Erythroblast (primary cell): ENCODE data around the gene VASH1.
A peak's percentile ranks its signal among the peaks of the same experiment; 100 is the strongest.

Experiments
- DNase-seq, 2 experiments: peaks; one replicate each; lab custom pipeline; 2025; lab: John Stamatoyannopoulos, UW
- GATA1 ChIP-seq: IDR thresholded peaks from 2 replicates; pipeline ENCODE4 v1.6.1; 2011; ENCODE audit warnings: low read depth, mild to moderate bottlenecking, control low read depth, low read length, moderate library complexity
- POLR2A ChIP-seq: IDR thresholded peaks from 2 replicates; pipeline ENCODE4 v1.6.1; 2011; ENCODE audit warnings: mild to moderate bottlenecking, low read length

VASH1 gene

DNA sequence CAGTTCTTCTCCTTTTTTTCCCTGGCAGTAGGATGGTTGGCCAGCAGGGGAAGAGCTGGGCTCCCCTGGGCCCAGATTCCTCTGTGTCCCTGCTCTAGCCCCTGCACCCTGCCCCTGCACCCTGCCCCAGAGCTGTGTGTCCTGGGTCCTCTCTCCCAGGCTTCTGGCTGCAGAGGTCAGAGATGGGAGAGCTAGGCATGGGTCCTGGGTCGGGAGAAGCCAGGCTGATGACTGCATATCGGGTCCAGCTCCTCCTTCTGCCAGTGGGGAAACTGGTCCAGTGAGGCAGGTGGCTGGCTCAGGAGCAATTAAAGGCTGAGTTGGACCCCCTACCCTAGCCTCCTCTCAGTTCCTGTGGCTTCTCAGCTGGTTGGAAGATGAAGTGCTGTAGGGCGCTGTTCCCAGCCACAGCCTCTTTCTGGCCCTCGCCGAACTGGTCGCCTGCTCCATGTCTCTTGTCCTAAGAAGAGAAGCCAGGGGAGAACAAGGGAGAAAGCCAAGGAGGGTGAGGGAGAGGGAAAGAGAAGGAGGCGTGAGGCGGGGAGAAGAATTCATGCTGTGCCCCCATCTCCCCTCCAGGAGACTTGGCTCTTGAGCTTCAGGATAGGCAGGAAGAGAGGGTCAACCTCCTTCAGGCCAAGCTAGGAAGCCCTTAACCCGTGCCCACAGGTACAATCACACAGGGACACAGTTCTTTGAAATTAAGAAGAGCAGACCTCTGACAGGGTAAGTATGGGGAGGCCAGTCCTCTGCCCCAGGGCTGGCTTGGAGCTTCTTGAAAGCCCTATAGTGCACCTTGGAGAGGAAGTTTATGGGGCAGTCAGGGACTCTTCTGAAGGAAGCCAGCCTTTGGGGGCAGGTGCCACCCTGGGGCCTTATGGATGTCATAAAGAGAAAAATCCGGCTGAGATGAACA, 9.5 kb downstream of the VASH1 start:
- TF ChIP-seq POLR2A (no peak), GATA1 (no peak)
- DNase-seq = no peak

DNA sequence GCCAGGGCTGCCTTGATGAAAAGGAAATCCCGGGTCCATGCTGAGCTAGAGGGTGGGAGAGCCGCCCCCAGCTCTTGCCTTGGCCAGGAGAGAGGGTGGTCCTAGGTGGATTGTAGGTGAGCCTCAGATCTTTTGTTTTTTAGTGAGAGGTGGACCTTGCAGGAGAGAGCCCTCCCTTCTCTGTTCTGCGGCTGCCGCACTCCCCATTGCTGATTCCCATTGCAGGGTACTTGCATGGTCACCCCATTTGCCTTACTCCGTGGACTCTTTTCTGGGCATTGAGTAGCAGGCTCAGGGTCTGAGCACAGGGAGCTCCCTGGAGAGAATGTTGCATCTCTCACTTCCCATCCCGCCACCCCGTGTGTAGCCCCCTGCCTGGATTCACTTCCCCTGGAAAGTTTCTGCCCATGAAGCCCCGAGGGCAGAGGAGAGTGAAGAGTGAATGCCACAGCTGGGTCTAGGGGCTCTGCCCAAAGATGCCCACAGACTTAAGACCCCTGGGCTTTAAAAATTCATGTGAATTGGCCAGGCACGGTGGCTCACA, 10.2 kb downstream of the VASH1 start:
- TF ChIP-seq GATA1 = no peak
- no peak for TF ChIP-seq POLR2A
- DNase-seq = no peak

- no peak for DNase-seq
- TF ChIP-seq POLR2A (no peak), GATA1 (no peak)
Measured at GRCh38 chr14:76772300-76773187, 11.3 kb downstream of the VASH1 start.

DNA sequence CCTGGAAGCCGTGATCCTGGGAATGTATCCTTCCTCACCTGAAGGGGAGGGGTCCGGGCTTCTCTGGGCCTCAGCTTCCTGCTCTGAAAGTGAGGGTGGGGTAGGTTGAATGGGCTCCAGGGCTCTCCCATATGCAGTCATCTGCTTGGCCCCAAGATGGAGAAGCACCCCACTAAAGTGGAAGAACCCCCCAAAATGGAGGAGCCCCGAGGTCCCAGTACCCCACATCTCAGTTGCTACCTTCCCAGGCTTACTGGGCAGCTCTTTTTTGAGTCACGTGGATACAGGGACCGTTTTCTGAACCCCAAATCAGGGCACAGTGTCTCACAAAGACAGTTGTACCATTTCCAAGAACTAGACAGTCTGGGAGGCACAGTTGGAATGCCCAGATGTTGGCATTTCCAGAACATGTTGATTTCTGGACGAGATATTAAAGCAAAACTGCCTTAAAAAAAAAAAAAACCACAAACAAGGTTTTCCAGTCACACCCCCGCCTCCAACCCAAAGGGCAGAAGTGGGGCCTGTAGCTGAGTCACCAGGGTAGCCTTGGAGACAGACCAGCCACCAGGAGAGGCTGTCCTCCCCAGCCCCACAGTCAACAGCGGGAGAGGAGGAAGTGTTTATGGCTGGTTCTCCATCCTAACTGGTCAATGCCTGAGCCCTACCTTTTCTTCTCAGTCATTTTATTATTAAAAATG, 12.1 kb downstream of the VASH1 start:
- TF ChIP-seq GATA1 (no peak), POLR2A (no peak)
- DNase-seq = peak; percentile 32 to 56

GRCh38 chr14:76773956-76774820, 12.9 kb downstream of the VASH1 start:
- DNase-seq = no peak
- TF ChIP-seq GATA1 (no peak), POLR2A (no peak)

DNA sequence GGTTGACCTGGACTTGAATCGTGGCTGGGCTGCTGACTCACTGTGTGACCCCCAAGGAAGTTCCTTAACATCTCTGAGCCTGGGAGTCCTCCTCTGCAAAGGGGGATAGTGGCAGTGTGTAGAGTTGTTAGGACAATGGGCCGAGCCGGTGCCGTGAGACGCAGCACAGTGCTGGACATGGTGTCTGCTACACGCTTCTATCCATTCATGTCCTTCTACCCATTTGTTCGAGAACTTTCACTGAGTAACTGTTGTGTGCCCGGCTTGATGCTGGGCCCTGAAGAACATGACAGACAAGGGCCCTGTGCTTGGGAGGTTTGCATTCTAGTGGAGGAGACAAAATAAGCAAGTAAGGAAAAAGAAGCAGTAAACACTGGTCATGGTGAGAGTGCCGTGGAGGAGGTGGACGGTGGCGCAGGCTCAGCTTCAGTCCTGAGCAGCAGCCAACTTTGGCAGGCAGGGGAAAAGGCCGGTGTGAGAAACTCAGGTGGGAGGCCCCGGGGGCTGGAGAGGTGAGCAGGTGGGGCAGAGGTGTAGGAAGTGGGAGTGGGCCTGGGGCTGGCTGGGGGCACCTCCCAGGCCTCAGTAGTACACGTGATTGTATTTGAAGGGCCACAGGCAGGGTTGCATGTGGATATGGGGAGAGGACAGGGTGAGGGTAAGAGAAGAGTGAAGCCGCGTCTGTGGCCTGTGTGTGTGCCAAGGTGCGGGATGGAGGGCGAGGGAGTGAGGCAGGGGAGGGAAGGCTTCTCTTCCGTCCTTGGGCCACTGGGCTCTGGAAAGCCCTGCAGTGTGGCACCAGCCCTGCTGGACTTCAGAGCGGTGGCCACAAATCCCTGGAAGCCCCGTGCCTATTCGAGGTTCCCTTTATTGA, 13.8 kb downstream of the VASH1 start:
- TF ChIP-seq POLR2A = no peak
- no peak for DNase-seq

- TF ChIP-seq POLR2A (no peak), GATA1 (no peak)
- no peak for DNase-seq
Measured at GRCh38 chr14:76775695-76776427, 14.6 kb downstream of the VASH1 start.

- no peak for DNase-seq
- TF ChIP-seq POLR2A (no peak), GATA1 (no peak)
Measured at GRCh38 chr14:76776428-76777251, 15.4 kb downstream of the VASH1 start.

DNA sequence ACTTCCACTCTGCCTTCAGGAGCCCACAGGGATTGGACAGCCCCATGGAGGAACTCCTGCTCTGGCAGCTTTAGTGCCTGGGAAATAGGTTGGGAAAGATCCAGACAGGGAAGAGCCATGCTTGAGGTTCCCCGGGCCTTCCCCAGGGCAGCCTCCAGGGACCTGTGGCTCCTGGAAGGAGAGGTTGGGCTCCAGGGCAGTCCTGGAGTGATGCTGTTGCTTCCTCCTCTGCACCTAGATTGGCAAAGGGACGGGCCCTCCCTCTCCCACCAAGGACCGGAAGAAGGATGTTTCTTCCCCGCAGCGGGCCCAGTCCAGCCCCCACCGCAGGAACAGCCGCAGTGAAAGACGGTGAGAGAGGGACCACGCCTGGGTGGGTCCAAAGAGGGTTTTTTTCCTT, 16.5 kb downstream of the VASH1 start:
- TF ChIP-seq POLR2A = no peak
- no peak for TF ChIP-seq GATA1

DNA sequence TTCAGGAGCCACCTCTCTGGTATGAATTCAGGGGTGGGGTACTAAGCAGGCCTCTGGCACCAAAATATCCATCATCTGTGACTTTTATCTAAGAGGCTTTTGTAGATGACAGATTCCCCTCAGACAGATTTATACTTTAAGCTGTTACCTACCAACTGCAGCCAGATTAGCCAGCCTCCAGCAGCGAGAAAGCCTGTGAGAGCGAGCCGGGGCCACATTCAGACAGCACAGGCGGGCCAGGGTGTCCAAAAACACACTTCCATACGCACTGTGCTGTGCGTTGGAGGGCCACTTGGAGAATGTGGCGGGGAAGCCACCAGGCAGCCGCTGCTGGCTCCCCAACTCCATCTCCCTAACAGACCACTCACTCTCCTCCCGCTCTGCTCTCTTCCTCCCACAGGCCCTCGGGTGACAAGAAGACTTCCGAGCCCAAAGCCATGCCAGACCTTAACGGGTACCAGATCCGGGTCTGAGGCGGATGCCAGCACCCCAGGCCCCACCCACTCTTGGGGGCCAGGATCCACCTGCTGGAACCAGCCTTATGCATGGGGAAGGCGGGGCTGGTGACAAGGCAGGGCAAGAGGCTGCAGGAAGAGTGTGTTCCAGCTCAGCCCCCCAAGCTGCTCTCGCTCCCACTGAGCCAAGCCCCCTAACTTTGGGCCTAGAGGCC, 17.4 kb downstream of the VASH1 start:
- TF ChIP-seq POLR2A (no peak), GATA1 (no peak)
- no peak for DNase-seq

More for the DNA sequence above, 16.5 kb downstream of the VASH1 start:
- no peak for DNase-seq
